Trophoblast cell (in vitro differentiated cells and primary cell): Measurements from ENCODE around the gene PCDHGB3.

Source experiments
- DNase-seq, 2 donors: peaks; one replicate each; pipeline ENCODE4 v3.0.0-alpha.2; 2016
- H2AFZ ChIP-seq: 2 replicates; pipeline ENCODE4 v1.6.1; 2013; ENCODE audit warnings: low read length, moderate library complexity, mild to moderate bottlenecking; ENCODE audit not compliant: insufficient read depth, poor library complexity
- H2AK5ac ChIP-seq: 2 replicates; pipeline ENCODE4 v1.6.1; 2013; ENCODE audit warnings: mild to moderate bottlenecking, low read length
- H2BK120ac ChIP-seq: 2 replicates; pipeline ENCODE4 v1.6.1; 2013; ENCODE audit warnings: low read length, mild to moderate bottlenecking, moderate library complexity; ENCODE audit not compliant: insufficient read depth, poor library complexity
- H2BK12ac ChIP-seq: 2 replicates; pipeline ENCODE4 v1.6.1; 2013; ENCODE audit warnings: mild to moderate bottlenecking, low read length, moderate library complexity
- H2BK5ac ChIP-seq: 2 replicates; pipeline ENCODE4 v1.6.1; 2013; ENCODE audit warnings: low read length, low read depth, moderate library complexity, mild to moderate bottlenecking; ENCODE audit not compliant: poor library complexity
- H3K14ac ChIP-seq: 2 replicates; pipeline ENCODE4 v1.6.1; 2013; ENCODE audit warnings: mild to moderate bottlenecking, low read length
- H3K18ac ChIP-seq: 2 replicates; pipeline ENCODE4 v1.6.1; 2013; ENCODE audit warnings: mild to moderate bottlenecking, low read length
- H3K23ac ChIP-seq: 2 replicates; pipeline ENCODE4 v1.6.1; 2013; ENCODE audit warnings: low read length
- H3K27ac ChIP-seq: 2 replicates; pipeline ENCODE4 v1.5.1; 2013; ENCODE audit warnings: low read depth, mild to moderate bottlenecking, inconsistent platforms, low read length, moderate library complexity
- H3K27me3 ChIP-seq: 2 replicates; pipeline ENCODE4 v1.6.1; 2013; ENCODE audit warnings: inconsistent platforms, mild to moderate bottlenecking, low read length, moderate library complexity; ENCODE audit not compliant: insufficient read depth
- H3K36me3 ChIP-seq, 2 experiments: 1 replicate in 1 of 2; 2 replicates in 1 of 2; pipeline ENCODE4 v1.6.1; 2013; ENCODE audit warnings: low read length in 2 of 2, mild to moderate bottlenecking in 2 of 2, moderate library complexity in 1 of 2; ENCODE audit not compliant: insufficient read depth in 2 of 2, control insufficient read depth in 1 of 2
- H3K4ac ChIP-seq: 2 replicates; pipeline ENCODE4 v1.6.1; 2013; ENCODE audit warnings: low read depth, mild to moderate bottlenecking, low read length, moderate library complexity
- H3K4me1 ChIP-seq, 2 experiments: 1 replicate in 1 of 2; 2 replicates in 1 of 2; pipeline ENCODE4 v1.6.1; 2013; ENCODE audit warnings: low read length in 2 of 2, mild to moderate bottlenecking in 2 of 2, moderate library complexity in 1 of 2; ENCODE audit not compliant: insufficient read depth in 2 of 2, control insufficient read depth in 1 of 2
- H3K4me2 ChIP-seq: 2 replicates; pipeline ENCODE4 v1.6.1; 2013; ENCODE audit warnings: inconsistent platforms, mild to moderate bottlenecking, low read length, moderate library complexity
- H3K4me3 ChIP-seq: 2 replicates; pipeline ENCODE4 v1.5.1; 2013; ENCODE audit warnings: mild to moderate bottlenecking, low read depth, low read length, inconsistent platforms
- H3K79me1 ChIP-seq: one replicate; pipeline ENCODE4 v1.6.1; 2013; ENCODE audit warnings: low read length
- H3K79me2 ChIP-seq: 2 replicates; pipeline ENCODE4 v1.6.1; 2013; ENCODE audit warnings: low read length, mild to moderate bottlenecking; ENCODE audit not compliant: control insufficient read depth, insufficient read depth, poor library complexity
- H3K9ac ChIP-seq: 2 replicates; pipeline ENCODE4 v1.6.1; 2013; ENCODE audit warnings: mild to moderate bottlenecking, low read length
- H3K9me3 ChIP-seq: 2 replicates; pipeline ENCODE4 v1.6.1; 2013; ENCODE audit warnings: low read depth, mild to moderate bottlenecking, control low read depth, inconsistent platforms, low read length; ENCODE audit not compliant: insufficient read depth
- H4K12ac ChIP-seq: 2 replicates; pipeline ENCODE4 v1.6.1; 2013; ENCODE audit warnings: low read depth, mild to moderate bottlenecking, low read length, moderate library complexity
- H4K8ac ChIP-seq: 2 replicates; pipeline ENCODE4 v1.6.1; 2013; ENCODE audit warnings: low read depth, mild to moderate bottlenecking, low read length, moderate library complexity
- H4K91ac ChIP-seq: one replicate; pipeline ENCODE4 v1.6.1; 2013; ENCODE audit warnings: low read depth, mild to moderate bottlenecking, low read length, moderate library complexity
- WGBS: extraction: QIAGEN DNeasy Blood & Tissue Kit; methylation state at CpG from one replicate; pipeline ENCODE4 v1.1.7; 2013; ENCODE audit warnings: missing lambda C conversion rate; ENCODE audit not compliant: insufficient read length, insufficient coverage; ENCODE audit errors: extremely low coverage; 5-methylcytosine and 5-hydroxymethylcytosine counted together

PCDHGB3 gene

DNA sequence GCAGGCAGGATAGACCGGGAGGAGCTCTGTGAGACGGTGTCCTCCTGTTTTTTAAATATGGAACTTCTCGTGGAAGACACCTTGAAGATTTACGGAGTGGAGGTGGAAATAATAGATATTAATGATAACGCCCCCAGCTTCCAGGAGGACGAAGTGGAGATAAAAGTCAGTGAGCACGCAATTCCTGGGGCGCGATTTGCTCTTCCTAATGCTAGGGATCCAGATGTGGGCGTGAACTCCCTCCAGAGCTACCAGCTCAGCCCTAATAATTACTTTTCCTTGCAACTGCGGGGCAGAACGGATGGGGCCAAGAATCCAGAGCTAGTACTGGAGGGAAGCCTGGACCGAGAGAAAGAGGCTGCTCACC lies 51.4 kb downstream of the PCDHGB3 start:
- H3K36me3 ChIP-seq: peaks cover 41 to 42% of the 10 kb centered on the region in 2 experiments
- H2BK120ac ChIP-seq: no peak overlapping the region
- no peak overlapping the region for H3K14ac ChIP-seq
- H3K4me2 ChIP-seq: no peak overlapping the region
- no peaks in the 10 kb centered on the region for H3K27me3 ChIP-seq
- H2AK5ac ChIP-seq: no peak overlapping the region
- no peak overlapping the region for H2BK12ac ChIP-seq
- no peak overlapping the region for H4K12ac ChIP-seq
- H3K9ac ChIP-seq: no peak overlapping the region
- no peak overlapping the region for H3K4me3 ChIP-seq
- H3K18ac ChIP-seq: no peak overlapping the region
- no peaks in the 10 kb centered on the region for H3K79me2 ChIP-seq
- H4K8ac ChIP-seq: no peak overlapping the region
- no peak overlapping the region for H3K27ac ChIP-seq
- no peak for DNase-seq
- peaks cover 41% of the 10 kb centered on the region for H3K9me3 ChIP-seq
- no peak overlapping the region for H2AFZ ChIP-seq
- no CpG with 5 or more reads among the region's 13 CpGs for WGBS
- no peak overlapping the region for H2BK5ac ChIP-seq
- peaks cover 5% of the 10 kb centered on the region for H3K79me1 ChIP-seq
- no peak overlapping the region for H4K91ac ChIP-seq
- peaks cover 2 to 5% of the 10 kb centered on the region in 2 experiments for H3K4me1 ChIP-seq
- no peak overlapping the region for H3K4ac ChIP-seq
- H3K23ac ChIP-seq: no peak overlapping the region
